GM23338 (cell line): ENCODE measurements around the gene CYBA. TPM values are rescaled to one million over a fixed set of nuclear protein-coding genes. Genes with fewer than 3 reads are reported as not detected.

Experiments
- ATAC-seq: fragments of 200-7000 bp; cut with Tn5 transposase; 3 replicates; pipeline ENCODE4 v1.9.1; 2020
- DNase-seq: peaks from one replicate; pipeline ENCODE4 v3.0.0-alpha.2; 2015; ENCODE audit warnings: low spot score
- H2AFZ ChIP-seq: fragments of 200-600 bp; sonication (generic); 2 replicates; pipeline ENCODE4 v1.8.0; 2016; ENCODE audit warnings: antibody characterized with exemption, mild to moderate bottlenecking, moderate library complexity
- H3F3A ChIP-seq: fragments of 200-600 bp; sonication (generic); replicated peaks from 2 replicates; pipeline ENCODE4 v1.8.0; 2017; ENCODE audit warnings: antibody characterized with exemption, mixed run types, low read depth
- H3K27ac ChIP-seq: fragments of 200-600 bp; sonication (generic); 2 replicates; pipeline ENCODE4 v1.6.1; 2016; ENCODE audit warnings: low read depth
- H3K27me3 ChIP-seq: fragments of 200-600 bp; sonication (generic); 2 replicates; pipeline ENCODE4 v1.8.0; 2016; ENCODE audit warnings: mild to moderate bottlenecking, mixed run types, moderate library complexity; ENCODE audit not compliant: insufficient read depth
- H3K36me3 ChIP-seq: fragments of 200-600 bp; sonication (generic); 2 replicates; pipeline ENCODE4 v1.8.0; 2016; ENCODE audit warnings: mild to moderate bottlenecking; ENCODE audit not compliant: insufficient read depth
- H3K4me1 ChIP-seq: fragments of 200-600 bp; sonication (generic); 2 replicates; pipeline ENCODE4 v1.8.0; 2016; ENCODE audit warnings: mild to moderate bottlenecking, moderate library complexity; ENCODE audit not compliant: insufficient read depth
- H3K4me2 ChIP-seq: fragments of 200-600 bp; sonication (generic); 2 replicates; pipeline ENCODE4 v1.7.1; 2017; ENCODE audit warnings: mixed run types
- H3K4me3 ChIP-seq: fragments of 200-600 bp; sonication (generic); 2 replicates; pipeline ENCODE4 v1.6.1; 2016; ENCODE audit warnings: mixed run types
- H3K79me2 ChIP-seq: fragments of 200-600 bp; sonication (generic); replicated peaks from 2 replicates; pipeline ENCODE4 v1.8.0; 2017; ENCODE audit warnings: mild to moderate bottlenecking; ENCODE audit not compliant: insufficient read depth
- H3K9me2 ChIP-seq: fragments of 200-600 bp; sonication (generic); 2 replicates; pipeline ENCODE4 v1.8.0; 2017; ENCODE audit not compliant: insufficient read depth
- H4K20me1 ChIP-seq: fragments of 200-600 bp; sonication (generic); replicated peaks from 2 replicates; pipeline ENCODE4 v1.8.0; 2017; ENCODE audit warnings: mild to moderate bottlenecking; ENCODE audit not compliant: insufficient read depth
- H3K27ac Mint-ChIP-seq: 2 replicates; pipeline ENCODE4 v1.8.0; 2020; ENCODE audit warnings: inconsistent platforms, mild to moderate bottlenecking, moderate library complexity, mixed read lengths
- H3K27me3 Mint-ChIP-seq: 3 replicates; pipeline ENCODE4 v1.8.0; 2022; ENCODE audit warnings: low read depth, mild to moderate bottlenecking, moderate library complexity, mixed read lengths, inconsistent platforms; ENCODE audit not compliant: insufficient read depth, poor library complexity
- H3K36me3 Mint-ChIP-seq: 3 replicates; pipeline ENCODE4 v1.8.0; 2021; ENCODE audit warnings: low read depth, mild to moderate bottlenecking, inconsistent platforms, moderate library complexity, mixed read lengths
- H3K4me1 Mint-ChIP-seq: 3 replicates; pipeline ENCODE4 v1.8.0; 2020; ENCODE audit warnings: mild to moderate bottlenecking, inconsistent platforms, mixed read lengths
- H3K4me3 Mint-ChIP-seq: 3 replicates; pipeline ENCODE4 v1.8.0; 2021; ENCODE audit warnings: moderate library complexity, mild to moderate bottlenecking, inconsistent platforms, mixed read lengths
- H3K9me3 Mint-ChIP-seq: 3 replicates; pipeline ENCODE4 v1.8.0; 2020; ENCODE audit warnings: moderate library complexity, mild to moderate bottlenecking, inconsistent platforms, mixed read lengths
- NANOG ChIP-seq: IDR thresholded peaks from 2 replicates; pipeline ENCODE4 v1.6.1; 2016; ENCODE audit warnings: antibody characterized with exemption, borderline replicate concordance
- POLR2AphosphoS5 ChIP-seq: IDR thresholded peaks from 2 replicates; pipeline ENCODE4 v1.6.1; 2016; ENCODE audit warnings: antibody characterized with exemption, low read depth
- STAT1 ChIP-seq: IDR thresholded peaks from one replicate; pipeline ENCODE4 v1.6.1; 2016; ENCODE audit warnings: antibody characterized with exemption; ENCODE audit not compliant: unreplicated experiment
- ZNF331 ChIP-seq: fragments of 250-450 bp; sonication (Bioruptor Pico); IDR thresholded peaks from 2 replicates; pipeline ENCODE4 v1.5.0; 2020; ENCODE audit warnings: low read depth, mild to moderate bottlenecking, moderate library complexity
- polyA plus RNA-seq: library from polyadenylated mRNA; unstranded; fragments of >200 nt; fragmentation: Nextera tagmentation; extraction: Ambion mirVana; gene quantifications from 2 replicates; pipeline ENCODE4 v1.2.1, GENCODE V29; 2016
- total RNA-seq: library from RNA; depleted of rRNA; stranded (reverse); fragments of >200 nt; shearing (Covaris generic); gene quantifications from 2 replicates; pipeline ENCODE4 v1.2.3, GENCODE V29; 2014
- TF ChIP-seq, protein P1 (sequence below), 2 experiments: fragments of 200-600 bp in 1 of 2; sonication (generic) in 1 of 2; conservative IDR thresholded peaks; 2 replicates each; pipeline versions ENCODE4 v1.5.1 to v1.6.1; 2016 to 2017; ENCODE audit warnings: antibody characterized with exemption in 2 of 2, low read depth in 2 of 2, mild to moderate bottlenecking in 2 of 2, moderate library complexity in 1 of 2

CYBA gene
- total and polyA plus RNA-seq, 2 experiments from 2014 or later, result 275 to 281 TPM

DNA sequence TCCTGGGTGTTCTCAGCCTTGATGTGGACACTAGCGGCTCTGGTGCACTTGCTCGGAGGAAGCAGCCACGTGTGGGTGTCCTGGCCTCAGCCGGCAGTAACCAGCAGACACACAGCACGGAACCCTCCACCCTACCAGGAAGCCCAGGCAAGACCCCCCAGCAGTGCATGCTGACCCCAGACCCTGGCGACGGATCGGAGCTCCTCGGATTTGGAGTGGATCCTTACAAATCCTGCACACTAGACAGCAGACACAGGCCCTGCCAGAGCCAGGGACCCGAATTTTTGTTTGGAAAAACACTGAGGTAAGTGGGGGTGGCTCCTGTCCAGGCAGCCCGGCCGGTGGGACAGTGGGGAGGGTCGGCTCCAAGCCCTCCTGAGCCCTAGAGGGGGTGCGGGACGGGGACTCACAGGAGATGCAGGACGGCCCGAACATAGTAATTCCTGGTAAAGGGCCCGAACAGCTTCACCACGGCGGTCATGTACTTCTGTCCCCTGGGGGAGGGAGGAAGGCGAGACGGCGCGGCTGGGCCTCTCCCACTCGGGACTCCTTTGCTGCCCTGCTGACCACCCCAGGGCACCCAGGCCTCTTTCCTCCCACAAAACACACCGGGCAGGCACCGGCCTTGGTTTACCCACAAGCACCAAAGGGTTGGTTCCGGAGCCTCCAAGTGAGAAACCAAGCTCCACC lies 4.4 kb downstream of the CYBA start:
- no peak for TF ChIP-seq POLR2AphosphoS5
- TF ChIP-seq, protein P1, sequence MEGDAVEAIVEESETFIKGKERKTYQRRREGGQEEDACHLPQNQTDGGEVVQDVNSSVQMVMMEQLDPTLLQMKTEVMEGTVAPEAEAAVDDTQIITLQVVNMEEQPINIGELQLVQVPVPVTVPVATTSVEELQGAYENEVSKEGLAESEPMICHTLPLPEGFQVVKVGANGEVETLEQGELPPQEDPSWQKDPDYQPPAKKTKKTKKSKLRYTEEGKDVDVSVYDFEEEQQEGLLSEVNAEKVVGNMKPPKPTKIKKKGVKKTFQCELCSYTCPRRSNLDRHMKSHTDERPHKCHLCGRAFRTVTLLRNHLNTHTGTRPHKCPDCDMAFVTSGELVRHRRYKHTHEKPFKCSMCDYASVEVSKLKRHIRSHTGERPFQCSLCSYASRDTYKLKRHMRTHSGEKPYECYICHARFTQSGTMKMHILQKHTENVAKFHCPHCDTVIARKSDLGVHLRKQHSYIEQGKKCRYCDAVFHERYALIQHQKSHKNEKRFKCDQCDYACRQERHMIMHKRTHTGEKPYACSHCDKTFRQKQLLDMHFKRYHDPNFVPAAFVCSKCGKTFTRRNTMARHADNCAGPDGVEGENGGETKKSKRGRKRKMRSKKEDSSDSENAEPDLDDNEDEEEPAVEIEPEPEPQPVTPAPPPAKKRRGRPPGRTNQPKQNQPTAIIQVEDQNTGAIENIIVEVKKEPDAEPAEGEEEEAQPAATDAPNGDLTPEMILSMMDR (conservative IDR thresholded peaks at IDR 0.05; ENCODE audit: low read depth in 2 of 2), result no peak
- TF ChIP-seq NANOG, result no peak
- no peak for TF ChIP-seq ZNF331 (CRISPR knock-in tag)
- Histone ChIP-seq H3K4me2 (no peak overlapping the region), H3K36me3 (no peaks in the 10 kb centered on the region), H3K9me2 (no peaks in the 10 kb centered on the region), H3F3A (0 out of 2 replicates have a peak, but pooled peaks cover 3% of the 10 kb centered on the region), H3K27me3 (no peaks in the 10 kb centered on the region), H4K20me1 (peaks cover 7% of the 10 kb centered on the region; the same call in 1 of the 2 replicates), H3K4me3 (no peak overlapping the region), H2AFZ (no peak overlapping the region), H3K4me1 (peaks cover 10% of the 10 kb centered on the region; the same call in 1 of the 2 replicates), H3K27ac (no peak overlapping the region), H3K79me2 (peaks cover 14% of the 10 kb centered on the region; the same call in 1 of the 2 replicates)
- Mint-ChIP-seq H3K4me3 (no peak overlapping the region), H3K4me1 (peaks cover 11% of the 10 kb centered on the region), H3K36me3 (peaks cover 21% of the 10 kb centered on the region; the same call in 2 of the 3 replicates), H3K9me3 (no peaks in the 10 kb centered on the region), H3K27me3 (peaks cover 16% of the 10 kb centered on the region), H3K27ac (peak overlapping the region; percentile 81; the same call in 1 of the 2 replicates)
- DNase-seq, result no peak
- no peak for ATAC-seq

DNA sequence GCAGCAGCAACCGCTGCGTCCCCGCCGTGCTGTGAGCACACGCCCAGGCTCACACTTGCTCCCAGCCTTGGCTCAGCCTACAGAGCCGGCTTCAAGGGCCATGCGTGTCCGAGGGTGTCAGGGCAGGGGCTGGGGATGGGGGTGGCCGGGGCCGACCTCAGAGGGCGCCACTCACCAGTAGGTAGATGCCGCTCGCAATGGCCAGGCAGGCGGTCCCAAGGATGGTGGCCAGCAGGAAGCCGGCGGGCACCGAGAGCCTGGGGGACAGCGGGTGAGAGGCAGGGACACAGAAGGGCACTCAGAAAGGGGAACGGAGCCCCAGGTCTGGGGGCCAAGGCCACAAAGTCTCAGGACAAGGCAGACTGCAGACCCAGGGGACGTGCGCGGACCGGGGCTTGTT lies 4.9 kb downstream of the CYBA start:
- Mint-ChIP-seq H3K4me1 (peaks cover 11% of the 10 kb centered on the region), H3K27ac (peak overlapping the region; percentile 81; the same call in 1 of the 2 replicates)

More for the DNA sequence above, 4.9 kb downstream of the CYBA start:
- H3K27me3 Mint-ChIP-seq, result peaks cover 18% of the 10 kb centered on the region
- DNase-seq, result no peak
- H3K27me3 ChIP-seq, result no peaks in the 10 kb centered on the region
- no peak overlapping the region for H2AFZ ChIP-seq
- TF ChIP-seq, protein P1 (conservative IDR thresholded peaks at IDR 0.05; ENCODE audit: low read depth in 2 of 2), result peak in 1 of 2 experiments; percentile 20; a peak in 2 of 4 replicates
- TF ChIP-seq STAT1, result no peak
- H3K27ac ChIP-seq, result no peak overlapping the region
- H3K4me1 ChIP-seq, result peaks cover 7% of the 10 kb centered on the region; the same call in 1 of the 2 replicates
- no peak overlapping the region for H3K4me3 ChIP-seq
- no peaks in the 10 kb centered on the region for H3K9me2 ChIP-seq
- peaks cover 7% of the 10 kb centered on the region; the same call in 1 of the 2 replicates for H4K20me1 ChIP-seq
- no peak overlapping the region for H3K4me3 Mint-ChIP-seq
- peaks cover 14% of the 10 kb centered on the region; the same call in 1 of the 2 replicates for H3K79me2 ChIP-seq
- no peak for ATAC-seq
- peaks cover 3% of the 10 kb centered on the region; the same call in 1 of the 3 replicates for H3K9me3 Mint-ChIP-seq
- H3K36me3 Mint-ChIP-seq, result peaks cover 21% of the 10 kb centered on the region; the same call in 2 of the 3 replicates
- H3K36me3 ChIP-seq, result no peaks in the 10 kb centered on the region
- H3K4me2 ChIP-seq, result no peak overlapping the region
- 0 out of 2 replicates have a peak, but pooled peaks cover 3% of the 10 kb centered on the region for H3F3A ChIP-seq
